Activated naive CD8-positive, alpha-beta T cell treated with anti-CD3 and anti-CD28 coated beads, Interleukin-2, amount 10 ng/mL, durations not matched to agents 7 days and 5 days (primary cell): ENCODE data around the gene KRTAP10-2. TPM values are rescaled to one million over a fixed set of nuclear protein-coding genes. Genes with fewer than 3 reads are reported as not detected.
"Not testable (repeated sequence)": the region's sequence is repeated elsewhere in the genome, so short reads cannot be mapped to it uniquely, and the experiment has no call there.

Experiments
- ATAC-seq: fragments of 150-1000 bp; cut with Tn5 transposase; one replicate; pipeline ENCODE4 v1.10.0; 2021; ENCODE audit warnings: low read depth, moderate library complexity
- POLR2A ChIA-PET: fragments of 350-600 bp; sonication (Branson Sonifier 250); formaldehyde crosslinking; loops from one replicate; lab custom pipeline; 2021; ENCODE audit warnings: antibody characterized with exemption; lab: Charles Lee
- DNase-seq: peaks from one replicate; pipeline ENCODE4 v3.0.0; 2021
- H3K27ac Mint-ChIP-seq: one replicate; pipeline ENCODE4 v1.8.0; 2022; ENCODE audit warnings: mild to moderate bottlenecking, mixed read lengths
- H3K27me3 Mint-ChIP-seq: one replicate; pipeline ENCODE4 v1.8.0; 2022; ENCODE audit warnings: mild to moderate bottlenecking, moderate library complexity, mixed read lengths
- H3K36me3 Mint-ChIP-seq: one replicate; pipeline ENCODE4 v1.8.0; 2021; ENCODE audit warnings: mild to moderate bottlenecking, mixed read lengths
- H3K4me1 Mint-ChIP-seq: one replicate; pipeline ENCODE4 v1.8.0; 2021; ENCODE audit warnings: mixed read lengths
- H3K4me3 Mint-ChIP-seq: one replicate; pipeline ENCODE4 v1.8.0; 2022; ENCODE audit warnings: mild to moderate bottlenecking, moderate library complexity, mixed read lengths
- H3K9me3 Mint-ChIP-seq: one replicate; pipeline ENCODE4 v1.8.0; 2021; ENCODE audit warnings: mixed read lengths
- total RNA-seq, 2 experiments: library from RNA; stranded (reverse); gene quantifications; one replicate each; pipeline ENCODE4 v1.2.3, GENCODE V29; 2021

KRTAP10-2 gene
- total RNA-seq, 2 experiments from 2014 or later = not detected

DNA sequence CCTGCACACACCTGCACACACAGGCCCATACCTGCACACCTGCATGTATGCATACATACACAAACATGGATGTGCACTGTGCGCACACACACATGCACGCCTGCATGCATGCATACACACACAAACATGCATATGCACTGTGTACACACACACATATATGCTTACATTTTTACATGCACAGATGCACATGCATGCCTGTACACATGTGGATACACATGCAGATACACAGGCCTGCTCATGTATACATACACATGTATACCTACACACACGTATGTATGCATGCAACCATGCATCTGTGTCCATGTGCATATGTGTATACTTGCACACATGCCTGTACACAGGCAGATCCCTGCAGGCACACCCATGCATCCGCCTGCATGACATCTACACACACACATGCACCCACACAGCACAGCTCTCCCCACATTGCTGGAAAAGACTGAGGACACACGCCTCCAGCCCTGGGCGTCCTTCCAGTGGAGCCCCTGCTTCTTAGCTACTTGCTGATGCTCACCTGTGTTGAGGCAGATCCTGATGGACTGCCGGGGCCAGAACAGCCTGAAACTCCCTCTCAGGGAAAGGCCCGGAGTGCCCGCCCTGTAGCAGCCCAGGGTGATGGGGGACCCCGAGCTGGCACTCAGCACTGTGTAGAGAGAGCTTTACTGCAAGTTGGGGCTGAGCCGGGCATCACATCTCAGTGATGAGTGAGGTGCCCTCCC is 39.9 kb downstream of the KRTAP10-2 start:
- ATAC-seq = no peak
- POLR2A ChIA-PET = interaction anchor here (0.9 to 1.0 kb wide), 2 partner anchors 282 to 290 kb away, joined by 3 to 5 read pairs; partner anchors contain the start of gene UBE2G2
- H3K4me3 Mint-ChIP-seq = no peak overlapping the region
- DNase-seq = no peak
- H3K9me3 Mint-ChIP-seq = no peaks in the 10 kb centered on the region
- no peak overlapping the region for H3K27ac Mint-ChIP-seq
- H3K36me3 Mint-ChIP-seq = no peaks in the 10 kb centered on the region
- no peaks in the 10 kb centered on the region for H3K4me1 Mint-ChIP-seq
- H3K27me3 Mint-ChIP-seq = peaks cover 2% of the 10 kb centered on the region

DNA sequence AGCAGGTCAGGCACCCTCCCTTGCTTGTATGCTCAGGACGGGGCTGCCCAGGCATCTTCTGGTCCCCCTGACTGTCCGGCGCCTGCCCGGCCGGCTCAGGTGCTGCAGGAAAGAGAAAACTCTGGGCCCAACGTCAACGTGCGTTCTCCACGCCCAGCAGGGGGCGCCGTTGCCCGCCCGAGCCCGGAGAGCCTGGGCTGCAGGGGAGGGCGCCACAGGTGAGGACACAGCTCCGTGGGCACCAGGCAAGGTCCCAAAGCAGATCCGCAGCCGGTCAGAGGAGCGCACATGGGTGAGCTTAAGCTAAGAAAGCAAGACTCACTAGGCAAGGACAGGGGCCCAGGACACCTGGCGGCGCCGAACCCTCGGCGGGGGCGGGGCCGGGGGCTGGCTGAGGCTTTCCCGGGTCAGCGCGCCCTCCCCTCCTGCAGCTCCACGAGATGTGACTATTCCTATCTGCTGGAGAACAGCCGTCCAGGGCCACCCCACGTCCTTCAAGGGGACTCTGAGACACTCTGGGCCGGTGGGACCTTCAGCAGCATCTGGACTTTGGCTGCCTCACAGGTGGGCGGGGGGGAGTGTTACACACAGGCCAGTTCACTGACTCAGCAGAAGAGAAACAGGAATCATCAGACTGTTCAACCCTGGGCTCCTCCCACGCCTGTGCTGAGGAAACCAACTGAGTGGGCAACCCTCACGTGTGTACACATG is 40.6 kb downstream of the KRTAP10-2 start:
- DNase-seq = peak; percentile 93
- H3K27ac Mint-ChIP-seq = no peak overlapping the region
- peaks cover 2% of the 10 kb centered on the region for H3K27me3 Mint-ChIP-seq
- no peak overlapping the region for H3K4me3 Mint-ChIP-seq
- H3K36me3 Mint-ChIP-seq = no peaks in the 10 kb centered on the region
- peak; percentile 89 for ATAC-seq
- H3K9me3 Mint-ChIP-seq = no peaks in the 10 kb centered on the region
- POLR2A ChIA-PET = interaction anchor here (0.9 to 1.0 kb wide), 2 partner anchors 283 to 291 kb away, joined by 3 to 5 read pairs; partner anchors contain the start of gene UBE2G2
- H3K4me1 Mint-ChIP-seq = no peaks in the 10 kb centered on the region

DNA sequence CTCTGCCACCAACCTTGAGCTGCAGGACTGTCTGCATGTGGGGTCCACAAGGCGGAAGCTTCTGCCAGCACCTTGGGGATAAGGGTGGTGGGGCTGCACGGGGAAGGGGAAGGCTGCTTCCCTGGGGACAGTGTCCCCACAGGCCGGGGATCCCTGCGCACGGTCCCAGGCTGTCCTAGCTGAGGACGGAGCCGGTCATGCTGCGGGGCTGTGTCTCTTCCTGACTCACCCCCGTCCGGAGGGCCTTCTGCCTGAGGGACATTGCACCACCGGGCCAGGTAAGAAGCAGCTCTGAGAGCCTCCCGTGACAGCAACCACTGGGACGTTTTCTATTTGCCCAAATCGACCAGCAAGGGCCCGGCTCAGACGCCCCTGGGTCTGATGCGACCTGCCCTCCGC is 41.2 kb downstream of the KRTAP10-2 start:
- Mint-ChIP-seq H3K4me1 (no peaks in the 10 kb centered on the region), H3K4me3 (no peak overlapping the region), H3K36me3 (no peaks in the 10 kb centered on the region), H3K9me3 (no peaks in the 10 kb centered on the region), H3K27me3 (peaks cover 2% of the 10 kb centered on the region), H3K27ac (no peak overlapping the region)
- no peak for DNase-seq
- ATAC-seq = no peak
- POLR2A ChIA-PET = interaction anchor here (1.0 kb wide), 1 partner anchor 283 kb away, joined by 5 read pairs; no protein-coding TSS in a partner anchor

DNA sequence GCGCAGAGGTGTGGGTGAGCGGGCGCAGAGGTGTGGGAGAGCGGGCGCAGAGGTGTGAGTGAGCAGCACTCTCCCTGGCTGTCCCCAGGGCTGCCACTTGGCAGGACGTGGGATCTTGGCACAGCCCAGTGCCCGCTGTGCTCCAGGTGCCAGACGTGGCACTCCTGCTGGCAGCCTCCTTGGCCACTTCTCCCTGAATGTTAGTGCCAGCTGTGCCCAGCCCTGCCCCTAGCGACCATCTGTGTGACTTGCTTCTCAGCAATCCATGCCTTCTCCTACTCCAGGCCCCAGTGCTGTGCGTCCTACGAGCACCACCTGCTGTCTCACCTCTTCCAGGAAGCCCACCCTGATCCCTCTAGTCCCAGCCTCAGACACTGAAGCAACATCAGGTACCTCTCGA is 41.8 kb downstream of the KRTAP10-2 start:
- Mint-ChIP-seq H3K4me3 (no peak overlapping the region), H3K36me3 (no peaks in the 10 kb centered on the region), H3K4me1 (no peaks in the 10 kb centered on the region), H3K27me3 (peaks cover 2% of the 10 kb centered on the region), H3K9me3 (no peaks in the 10 kb centered on the region), H3K27ac (no peak overlapping the region)
- ATAC-seq = no peak
- no peak for DNase-seq
- POLR2A ChIA-PET = no interaction called here

DNA sequence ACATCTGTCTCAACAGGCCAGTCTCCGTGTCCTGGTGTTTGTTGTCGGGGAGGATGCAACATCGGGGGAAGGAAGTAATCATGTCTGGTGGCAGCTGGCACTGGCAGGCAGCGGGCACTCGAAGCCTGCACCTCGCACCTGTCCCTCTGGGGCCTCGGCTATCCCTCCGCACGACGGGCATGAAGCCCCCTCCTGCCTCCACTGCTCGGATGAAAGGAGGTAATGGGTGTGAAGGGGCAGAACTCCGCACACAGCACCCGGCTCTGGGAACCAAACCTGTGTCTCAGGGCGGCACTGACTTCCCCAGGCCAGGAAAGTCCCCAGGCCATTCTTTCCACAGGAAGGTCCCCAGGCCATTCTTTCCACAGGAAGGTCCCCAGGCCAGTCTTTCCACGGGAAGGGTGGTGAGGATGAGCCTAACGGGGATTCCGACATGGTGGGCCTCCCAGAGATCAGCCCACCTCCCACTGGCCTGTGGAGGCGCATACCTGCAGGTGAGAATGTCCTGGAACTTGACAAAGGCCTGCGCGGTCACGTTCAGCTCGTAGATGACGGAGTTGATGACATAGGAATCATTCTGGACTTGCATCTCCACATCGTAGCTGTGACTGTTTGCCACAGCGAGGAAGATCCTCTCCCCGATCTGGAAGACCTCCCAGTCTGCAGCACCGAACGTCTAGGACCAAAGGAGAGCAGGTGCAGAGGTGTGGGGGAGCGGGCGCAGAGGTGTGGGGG is 42.4 kb downstream of the KRTAP10-2 start:
- peaks cover 4% of the 10 kb centered on the region for H3K4me1 Mint-ChIP-seq
- DNase-seq = no peak
- H3K9me3 Mint-ChIP-seq = no peaks in the 10 kb centered on the region
- no peaks in the 10 kb centered on the region for H3K36me3 Mint-ChIP-seq
- ATAC-seq = no peak
- no peak overlapping the region for H3K27ac Mint-ChIP-seq
- POLR2A ChIA-PET = no interaction called here
- H3K27me3 Mint-ChIP-seq = peaks cover 2% of the 10 kb centered on the region
- no peak overlapping the region for H3K4me3 Mint-ChIP-seq

DNA sequence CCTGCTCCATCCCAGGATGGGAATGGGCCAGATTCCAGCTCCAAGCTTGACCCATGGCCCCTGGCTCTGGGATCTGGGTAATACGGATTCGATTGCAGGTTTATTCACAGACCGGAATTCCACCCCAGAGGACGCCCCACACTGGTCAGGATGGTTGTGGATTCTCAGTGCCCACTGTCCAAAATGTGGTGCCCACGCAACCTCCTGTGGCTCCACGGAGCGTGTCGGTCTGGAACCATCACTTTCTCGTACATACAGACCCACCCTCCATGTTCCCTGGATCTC is 42.9 kb downstream of the KRTAP10-2 start:
- ATAC-seq = no peak
- POLR2A ChIA-PET = no interaction called here
- H3K4me3 Mint-ChIP-seq = no peak overlapping the region

DNA sequence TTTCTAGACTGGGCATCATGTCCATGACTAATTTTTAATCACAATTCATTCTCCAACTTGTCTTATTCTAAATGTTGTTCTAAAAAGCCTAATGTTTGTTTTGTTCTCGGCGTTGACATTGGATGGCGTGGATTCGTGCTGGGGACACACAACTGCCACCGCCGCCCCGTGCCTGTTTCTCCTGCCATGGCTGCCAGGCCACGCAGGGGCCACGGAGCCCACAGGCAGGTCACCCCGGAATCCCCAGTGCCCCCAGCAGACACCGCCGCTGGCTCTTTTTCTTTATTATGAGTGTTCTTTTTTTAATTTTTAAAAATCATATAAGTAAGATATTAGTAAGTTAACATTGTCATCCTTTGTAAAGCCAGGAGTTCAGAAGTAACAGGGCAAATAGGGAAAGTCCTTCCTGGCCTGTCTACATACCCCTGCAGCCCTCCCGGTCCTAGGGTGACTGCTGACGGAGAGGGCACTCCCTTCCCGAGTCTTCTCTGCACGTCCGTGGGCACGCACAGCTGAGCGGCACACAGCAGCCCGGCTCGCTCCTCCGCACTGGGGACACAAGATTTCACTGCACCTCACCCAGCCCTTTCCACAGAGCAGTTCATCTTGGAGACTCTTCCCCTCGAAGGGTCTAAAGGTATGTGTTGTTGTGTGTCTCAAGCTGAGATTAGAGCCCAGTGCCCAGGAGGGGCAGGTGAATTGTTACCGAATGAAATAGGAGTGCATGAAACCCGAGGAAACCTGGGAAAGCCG is 43.5 kb downstream of the KRTAP10-2 start:
- no peak for ATAC-seq
- Mint-ChIP-seq H3K4me3 (no peak overlapping the region), H3K9me3 (no peaks in the 10 kb centered on the region), H3K36me3 (no peaks in the 10 kb centered on the region), H3K4me1 (peaks cover 6% of the 10 kb centered on the region), H3K27ac (no peak overlapping the region), H3K27me3 (peaks cover 2% of the 10 kb centered on the region)
- POLR2A ChIA-PET = no interaction called here
- DNase-seq = no peak

More for the DNA sequence above, 42.9 kb downstream of the KRTAP10-2 start:
- H3K9me3 Mint-ChIP-seq = no peaks in the 10 kb centered on the region
- no peak overlapping the region for H3K27ac Mint-ChIP-seq
- H3K36me3 Mint-ChIP-seq = no peaks in the 10 kb centered on the region
- peaks cover 6% of the 10 kb centered on the region for H3K4me1 Mint-ChIP-seq
- no peak for DNase-seq
- H3K27me3 Mint-ChIP-seq = peaks cover 2% of the 10 kb centered on the region

DNA sequence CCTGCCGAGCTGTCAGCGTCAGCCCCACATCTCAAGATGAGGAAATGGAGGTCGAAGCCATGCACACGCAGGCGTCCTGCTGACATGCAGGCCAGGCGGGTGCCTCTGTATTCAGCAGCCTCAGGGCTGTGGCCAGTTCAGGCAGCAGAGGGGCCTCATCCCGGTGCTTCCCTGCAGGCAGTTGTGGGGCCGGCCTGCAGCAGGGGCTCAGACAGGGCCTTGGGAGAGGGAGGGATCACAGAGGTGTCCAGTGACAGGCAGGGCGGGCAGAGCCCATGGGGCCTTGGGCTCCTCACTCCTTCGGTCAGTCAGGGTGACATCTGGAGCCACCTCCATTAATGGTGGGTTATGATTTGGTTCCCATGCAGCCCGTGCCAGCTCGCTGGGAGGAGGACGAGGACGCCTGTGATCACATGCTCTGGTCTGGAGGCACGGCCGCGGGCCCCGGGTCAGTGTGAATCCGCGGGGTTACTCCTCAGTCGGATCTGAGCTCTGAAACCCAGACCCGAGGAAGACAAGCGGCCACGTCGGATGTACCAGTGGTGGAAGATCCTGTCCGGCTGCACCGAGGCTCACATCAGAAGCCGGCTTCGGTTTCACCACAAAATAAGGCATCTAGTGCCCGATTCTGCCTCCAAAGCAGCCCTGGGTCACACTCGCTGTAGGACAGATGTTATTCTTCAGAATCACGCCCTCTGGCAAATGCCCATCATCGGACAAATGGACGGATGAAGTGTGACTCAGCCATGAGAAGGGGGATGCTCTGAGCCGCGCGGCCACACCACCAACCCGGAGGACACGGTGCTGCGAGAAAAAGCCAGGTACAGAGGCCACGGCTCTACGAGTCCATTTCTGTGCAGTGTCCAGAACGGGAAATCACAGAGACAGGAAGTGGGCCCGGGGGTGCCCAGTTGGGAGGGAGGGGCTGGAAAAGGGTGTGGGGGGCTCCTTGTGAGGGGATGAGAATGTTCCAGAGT is 44.7 kb downstream of the KRTAP10-2 start:
- H3K27ac Mint-ChIP-seq = no peak overlapping the region
- DNase-seq (no peak), ATAC-seq (no peak)
- H3K4me3 Mint-ChIP-seq = no peak overlapping the region
- peaks cover 2% of the 10 kb centered on the region for H3K27me3 Mint-ChIP-seq
- H3K4me1 Mint-ChIP-seq = peaks cover 6% of the 10 kb centered on the region
- H3K9me3 Mint-ChIP-seq = no peaks in the 10 kb centered on the region
- no peaks in the 10 kb centered on the region for H3K36me3 Mint-ChIP-seq
- POLR2A ChIA-PET = no interaction called here

DNA sequence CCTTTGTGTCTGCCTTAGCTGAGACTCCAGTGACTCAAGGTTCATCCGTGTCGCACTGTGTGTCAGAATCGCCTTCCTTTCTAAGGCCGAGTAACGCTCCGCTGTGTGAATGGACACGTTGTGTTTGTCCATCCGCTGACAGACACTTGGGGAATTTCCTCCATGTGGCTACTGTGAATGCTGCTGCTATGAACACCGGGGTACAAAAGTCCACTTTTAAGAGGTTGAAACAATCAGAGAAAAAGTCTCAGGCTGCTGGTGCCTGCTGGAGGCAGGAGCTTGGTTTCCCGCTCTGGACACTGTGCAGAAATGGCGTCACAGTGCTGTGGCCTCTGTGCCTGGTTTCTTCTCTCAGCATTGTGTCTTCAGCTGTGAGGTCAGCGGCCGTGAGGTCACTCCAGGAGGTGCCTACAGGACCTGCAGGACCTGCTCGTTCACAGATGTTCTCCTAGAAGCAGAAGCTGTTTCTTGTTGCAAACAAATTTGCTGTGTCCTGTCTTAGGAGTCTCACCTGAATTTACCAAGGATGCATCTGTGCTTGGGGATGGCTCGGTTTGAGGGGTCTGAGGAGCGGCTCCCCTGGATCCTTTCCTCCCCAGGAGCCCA is 45.5 kb downstream of the KRTAP10-2 start:
- Mint-ChIP-seq H3K27ac (no peak overlapping the region), H3K4me1 (peaks cover 6% of the 10 kb centered on the region), H3K36me3 (no peaks in the 10 kb centered on the region), H3K9me3 (no peaks in the 10 kb centered on the region), H3K4me3 (no peak overlapping the region), H3K27me3 (peaks cover 2% of the 10 kb centered on the region)
- DNase-seq (no peak), ATAC-seq (no peak)
- POLR2A ChIA-PET = no interaction called here

DNA sequence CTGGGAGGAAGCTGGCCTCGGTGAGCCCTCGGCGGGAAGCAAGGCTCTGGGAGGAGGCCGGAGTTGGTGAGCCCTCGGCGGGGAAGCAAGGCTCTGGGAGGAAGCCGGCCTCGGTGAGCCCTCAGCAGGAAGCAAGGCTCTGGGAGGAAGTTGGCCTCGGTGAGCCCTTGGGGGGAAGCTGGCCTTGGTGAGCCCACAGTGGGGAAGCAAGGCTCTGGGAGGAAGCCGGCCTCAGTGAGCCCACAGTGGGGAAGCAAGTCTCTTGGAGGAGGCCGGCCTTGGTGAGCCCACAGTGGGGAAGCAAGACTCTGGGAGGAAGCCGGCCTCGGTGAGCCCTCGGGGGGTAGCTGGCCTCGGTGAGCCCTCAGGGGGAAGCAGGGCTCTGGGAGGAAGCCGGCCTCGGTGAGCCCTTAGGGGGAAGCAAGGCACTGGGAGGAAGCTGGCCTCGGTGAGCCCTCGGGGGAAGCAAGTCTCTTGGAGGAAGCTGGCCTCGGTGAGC is 47.4 kb downstream of the KRTAP10-2 start:
- POLR2A ChIA-PET = no interaction called here
- H3K4me1 Mint-ChIP-seq = peaks cover 6% of the 10 kb centered on the region
- DNase-seq (peak; percentile 46), ATAC-seq (no peak)
- peak overlapping the region; percentile 63 for H3K27ac Mint-ChIP-seq
- no peaks in the 10 kb centered on the region for H3K36me3 Mint-ChIP-seq
- H3K27me3 Mint-ChIP-seq = peaks cover 2% of the 10 kb centered on the region
- H3K4me3 Mint-ChIP-seq = peak overlapping the region; percentile 32
- no peaks in the 10 kb centered on the region for H3K9me3 Mint-ChIP-seq

DNA sequence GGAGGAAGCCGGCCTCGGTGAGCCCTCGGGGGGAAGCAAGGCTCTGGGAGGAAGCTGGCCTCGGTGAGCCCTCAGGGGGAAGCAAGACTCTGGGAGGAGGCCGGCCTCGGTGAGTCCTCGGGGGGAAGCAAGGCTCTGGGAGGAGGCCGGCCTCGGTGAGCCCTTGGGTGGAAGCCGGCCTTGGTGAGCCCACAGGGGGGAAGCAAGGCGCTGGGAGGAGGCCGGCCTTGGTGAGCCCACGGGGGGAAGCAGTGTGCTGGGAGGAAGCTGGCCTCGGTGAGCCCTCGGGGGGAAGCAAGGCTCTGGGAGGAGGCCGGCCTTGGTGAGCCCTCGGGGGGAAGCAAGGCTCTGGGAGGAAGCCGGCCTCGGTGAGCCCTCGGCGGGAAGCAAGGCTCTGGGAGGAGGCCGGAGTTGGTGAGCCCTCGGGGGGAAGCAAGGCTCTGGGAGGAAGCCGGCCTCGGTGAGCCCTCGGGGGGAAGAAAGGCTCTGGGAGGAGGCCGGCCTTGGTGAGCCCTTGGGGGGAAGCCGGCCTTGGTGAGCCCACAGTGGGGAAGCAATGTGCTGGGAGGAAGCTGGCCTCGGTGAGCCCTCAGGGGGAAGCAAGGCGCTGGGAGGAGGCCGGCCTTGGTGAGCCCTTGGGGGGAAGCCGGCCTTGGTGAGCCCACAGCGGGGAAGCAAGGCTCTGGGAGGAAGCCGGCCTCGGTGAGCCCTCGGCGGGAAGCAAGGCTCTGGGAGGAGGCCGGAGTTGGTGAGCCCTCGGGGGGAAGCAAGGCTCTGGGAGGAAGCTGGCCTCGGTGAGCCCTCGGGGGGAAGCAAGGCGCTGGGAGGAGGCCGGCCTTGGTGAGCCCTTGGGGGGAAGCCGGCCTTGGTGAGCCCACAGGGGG is 48.1 kb downstream of the KRTAP10-2 start:
- H3K4me1 Mint-ChIP-seq, POLR2A ChIA-PET, H3K27me3 Mint-ChIP-seq, ATAC-seq, H3K36me3 Mint-ChIP-seq, DNase-seq, H3K4me3 Mint-ChIP-seq, H3K9me3 Mint-ChIP-seq: not testable (repeated sequence)
- peak overlapping the region; percentile 63 for H3K27ac Mint-ChIP-seq
